A673 (cell line): ENCODE data around the gene SYNE1. TPM values are rescaled to one million over a fixed set of nuclear protein-coding genes. Genes with fewer than 3 reads are reported as not detected.

ENCODE experiments used
- BruUV-seq: library from RNA; stranded (reverse); fragments of 400-500 nt; replicated peaks from 2 replicates; lab custom pipeline; 2021; lab: Mats Ljungman, UMichigan
- CTCF ChIA-PET: fragments of 300-600 bp; sonication (Branson Sonifier 250); formaldehyde crosslinking; loops from one replicate; lab custom pipeline; 2022; ENCODE audit warnings: antibody characterized with exemption; lab: Charles Lee
- POLR2A ChIA-PET: fragments of 300-600 bp; sonication (Branson Sonifier 250); formaldehyde crosslinking; loops from one replicate; lab custom pipeline; 2022; ENCODE audit warnings: antibody characterized with exemption; ENCODE audit not compliant: low non-redundant PET; lab: Charles Lee
- DNase-seq: peaks from one replicate; pipeline ENCODE4 v3.0.0-alpha.2; 2015; ENCODE audit warnings: low spot score
- H3K27ac ChIP-seq: fragments of 200-600 bp; sonication (generic); 2 replicates; pipeline ENCODE4 v1.5.1; 2016; ENCODE audit warnings: mixed run types, low read depth, mild to moderate bottlenecking, mixed read lengths, antibody characterized with exemption, low read length; ENCODE audit not compliant: poor library complexity, severe bottlenecking
- H3K27me3 ChIP-seq: fragments of 200-600 bp; sonication (generic); replicated peaks from 2 replicates; pipeline ENCODE4 v1.6.1; 2017; ENCODE audit warnings: mixed run types, low read depth, mild to moderate bottlenecking, mixed read lengths, antibody characterized with exemption, low read length; ENCODE audit not compliant: insufficient read depth, poor library complexity
- H3K36me3 ChIP-seq: fragments of 200-600 bp; sonication (generic); 2 replicates; pipeline ENCODE4 v1.6.1; 2016; ENCODE audit warnings: mixed run types, mild to moderate bottlenecking, mixed read lengths, antibody characterized with exemption, low read length; ENCODE audit not compliant: insufficient read depth, poor library complexity, severe bottlenecking
- H3K4me1 ChIP-seq: fragments of 200-600 bp; sonication (generic); 2 replicates; pipeline ENCODE4 v1.6.1; 2017; ENCODE audit warnings: mixed run types, mild to moderate bottlenecking, mixed read lengths, antibody characterized with exemption, low read length; ENCODE audit not compliant: insufficient read depth, poor library complexity, severe bottlenecking
- H3K4me3 ChIP-seq: fragments of 200-600 bp; sonication (generic); 2 replicates; pipeline ENCODE4 v1.5.1; 2016; ENCODE audit warnings: low read depth, mixed run types, mild to moderate bottlenecking, mixed read lengths, low read length; ENCODE audit not compliant: poor library complexity, severe bottlenecking
- H3K9me3 ChIP-seq: fragments of 200-600 bp; sonication (generic); 2 replicates; pipeline ENCODE4 v1.6.1; 2016; ENCODE audit warnings: mixed run types, low read depth, mild to moderate bottlenecking, mixed read lengths, antibody characterized with exemption, low read length; ENCODE audit not compliant: poor library complexity, severe bottlenecking
- CTCF ChIP-seq: fragments of 300-800, 200-600 bp; sonication (generic); conservative IDR thresholded peaks from 2 replicates; pipeline ENCODE4 v1.5.1; 2017; ENCODE audit warnings: low read depth, mild to moderate bottlenecking, antibody characterized with exemption, low read length, moderate library complexity, mixed read lengths
- EZH2 ChIP-seq: fragments of 200-600 bp; sonication (generic); IDR thresholded peaks from 2 replicates; pipeline ENCODE4 v1.6.1; 2017; ENCODE audit warnings: borderline replicate concordance, low read depth, mild to moderate bottlenecking, mixed read lengths, antibody characterized with exemption, low read length; ENCODE audit not compliant: poor library complexity, severe bottlenecking
- intact Hi-C: fragments of 100-400 bp; cut with micrococcal nuclease; formaldehyde crosslinking; loops from one replicate; pipeline ENCODE4 v1.10.0; 2022; ENCODE audit not compliant: unreplicated experiment
- total RNA-seq: library from RNA; stranded (reverse); gene quantifications from 2 replicates; pipeline ENCODE4 v1.2.3, GENCODE V29; 2021

Gene SYNE1
- total RNA-seq, 1 experiment from 2014 or later: 12.1 TPM

- no TSS peak for BruUV-seq
- H3K9me3 ChIP-seq: no peaks in the 10 kb centered on the region
- H3K36me3 ChIP-seq: no peaks in the 10 kb centered on the region
- H3K27ac ChIP-seq: no peak overlapping the region
- no peaks in the 10 kb centered on the region for H3K4me1 ChIP-seq
- intact Hi-C loops: no loop called here
- CTCF ChIA-PET: no interaction called here
- H3K4me3 ChIP-seq: no peak overlapping the region
- TF ChIP-seq CTCF (no peak), EZH2 (no peak)
- H3K27me3 ChIP-seq: no peaks in the 10 kb centered on the region
- POLR2A ChIA-PET: no interaction called here
- no peak for DNase-seq
Measured at GRCh38 chr6:152295346-152295745, 341.8 kb downstream of the SYNE1 start.

- Histone ChIP-seq H3K4me1 (no peaks in the 10 kb centered on the region), H3K9me3 (no peaks in the 10 kb centered on the region), H3K27me3 (no peaks in the 10 kb centered on the region), H3K27ac (no peak overlapping the region), H3K36me3 (no peaks in the 10 kb centered on the region), H3K4me3 (no peak overlapping the region)
- POLR2A ChIA-PET: interaction anchor here (0.6 kb wide), 1 partner anchor 8 kb away, joined by 3 read pairs; no protein-coding TSS in a partner anchor
- CTCF ChIA-PET: no interaction called here
- TF ChIP-seq EZH2: no peak
- TF ChIP-seq CTCF: no peak
- no peak for DNase-seq
- intact Hi-C loops: no loop called here
- BruUV-seq: no TSS peak
Measured at GRCh38 chr6:152293404-152293803, 343.8 kb downstream of the SYNE1 start.

DNA sequence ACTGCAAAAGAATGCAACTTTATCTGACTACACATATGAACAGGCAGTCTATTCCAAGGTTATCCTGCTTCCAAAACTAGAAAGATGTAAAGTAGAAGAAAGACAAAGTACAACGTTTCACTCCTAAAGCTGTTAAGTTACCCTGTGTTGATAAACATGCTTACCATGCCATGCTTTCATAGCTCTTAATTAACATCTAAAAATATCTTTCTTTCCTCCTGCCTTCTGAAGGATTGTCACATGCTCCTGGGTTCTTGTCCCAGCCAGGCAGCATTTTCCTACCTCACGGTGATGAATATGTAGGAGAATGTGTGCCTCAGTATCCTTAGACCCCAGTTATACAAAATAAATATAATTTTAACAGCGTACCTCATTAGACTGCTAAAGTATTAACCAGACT, 344.6 kb downstream of the SYNE1 start:
- POLR2A ChIA-PET: interaction anchor here (0.6 kb wide), 1 partner anchor 9 kb away, joined by 3 read pairs; no protein-coding TSS in a partner anchor
- no peak overlapping the region for H3K4me3 ChIP-seq
- no peaks in the 10 kb centered on the region for H3K4me1 ChIP-seq
- DNase-seq: no peak
- H3K27ac ChIP-seq: no peak overlapping the region
- intact Hi-C loops: no loop called here
- H3K36me3 ChIP-seq: no peaks in the 10 kb centered on the region
- no peaks in the 10 kb centered on the region for H3K9me3 ChIP-seq
- CTCF ChIA-PET: no interaction called here
- no peak for TF ChIP-seq EZH2
- TF ChIP-seq CTCF: no peak
- H3K27me3 ChIP-seq: no peaks in the 10 kb centered on the region
- BruUV-seq: no TSS peak
